Lower leg skin (tissue), 4 donors: Measurements from ENCODE around the gene REV3L. TPM values are rescaled to one million over a fixed set of nuclear protein-coding genes. Genes with fewer than 3 reads are reported as not detected.

Source experiments
- DNase-seq, 2 donors: peaks; one replicate each; pipeline ENCODE4 v3.0.0-alpha.2; 2019; ENCODE audit warnings: low spot score in 2 of 2
- H3K4me3 ChIP-seq: fragments of 200-600 bp; sonication (generic); 2 replicates; pipeline ENCODE4 v1.5.1; 2017; ENCODE audit warnings: mild to moderate bottlenecking, low read depth; ENCODE audit not compliant: poor library complexity, severe bottlenecking
- CTCF ChIP-seq, 3 donors: fragments of 450-650 bp; IDR thresholded peaks; one replicate each; pipeline ENCODE4 v1.5.1; 2016; ENCODE audit warnings: antibody characterized with exemption in 3 of 3, mild to moderate bottlenecking in 3 of 3, moderate library complexity in 2 of 3
- POLR2A ChIP-seq, 2 donors: fragments of 450-650 bp; IDR thresholded peaks; one replicate each; pipeline ENCODE4 v1.6.1; 2016 to 2017; ENCODE audit warnings: antibody characterized with exemption in 2 of 2, mild to moderate bottlenecking in 1 of 2, moderate library complexity in 1 of 2
- WGBS, 2 donors: methylation state at CpG; one replicate each; pipeline ENCODE4 v1.1.5; 2018; 5-methylcytosine and 5-hydroxymethylcytosine counted together
- intact Hi-C: fragments of 100-400 bp; cut with DNase I; formaldehyde crosslinking; loops from one replicate; pipeline ENCODE4 v1.15.0; 2023; ENCODE audit warnings: low total_unique reads
- total RNA-seq, 4 donors: library from RNA; depleted of rRNA; stranded (reverse); fragments of >200 nt; gene quantifications; one replicate each; pipeline ENCODE4 v1.1.0, GENCODE V29; 2016

The REV3L gene
- total RNA-seq, 4 donors from 2014 or later = 25.9 to 45.9 (median 28.6) TPM

- intact Hi-C loops = no loop called here
- 88 to 90% methylated on average over 2 of the region's 2 CpGs for whole genome bisulfite sequencing, 2 donors
- TF ChIP-seq POLR2A (IDR thresholded peaks at IDR 0.05) (no peak), CTCF (IDR thresholded peaks at IDR 0.05) (no peak)
- no peak overlapping the region for H3K4me3 ChIP-seq
- DNase-seq = no peak
Measured at GRCh38 chr6:111278731-111279130, 204.3 kb downstream of the REV3L start.

DNA sequence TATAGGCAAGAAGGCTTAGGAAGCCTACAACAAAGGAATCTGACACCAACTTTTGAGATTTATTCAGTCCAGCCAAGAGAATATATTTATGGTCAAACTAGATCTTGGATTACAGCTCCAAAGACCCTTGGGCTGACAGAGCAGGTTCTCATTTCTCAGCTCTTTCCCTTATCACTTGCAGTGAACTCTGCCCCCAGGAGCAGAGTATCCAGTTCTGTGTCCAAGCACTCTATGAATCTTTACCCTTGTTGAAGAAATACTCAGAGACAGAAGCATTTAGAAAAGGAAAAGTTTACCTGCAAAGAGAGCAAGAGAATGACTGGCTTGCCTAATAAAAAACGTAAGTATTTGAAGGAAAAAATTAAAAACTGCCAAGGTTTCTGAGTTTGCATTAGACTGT is 205.2 kb downstream of the REV3L start:
- no peak for DNase-seq
- 93 to 97% methylated on average over 1 of the region's 1 CpG for WGBS, 2 donors
- no peak for TF ChIP-seq POLR2A (IDR thresholded peaks at IDR 0.05)
- TF ChIP-seq CTCF (IDR thresholded peaks at IDR 0.05) = no peak
- intact Hi-C loops = no loop called here
- no peak overlapping the region for H3K4me3 ChIP-seq

DNA sequence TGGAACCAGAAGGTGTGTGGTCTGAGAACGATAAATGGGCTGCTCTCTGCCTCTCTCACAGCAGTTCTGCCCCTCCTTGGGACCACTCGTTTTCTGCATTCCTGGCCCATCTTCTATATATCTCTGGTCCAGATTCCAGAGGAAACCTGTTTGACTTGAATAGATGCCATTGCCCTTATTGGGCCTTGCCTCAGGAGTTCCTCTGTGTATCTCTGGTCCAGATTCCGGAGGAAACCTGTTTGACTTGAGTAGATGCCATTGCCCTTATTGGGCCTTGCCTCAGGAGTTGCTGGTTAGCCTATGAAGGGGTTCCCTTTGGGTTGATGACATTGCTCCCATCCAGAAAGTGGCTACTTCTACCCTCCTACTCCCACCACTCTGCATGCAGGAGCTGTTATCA is 206.3 kb downstream of the REV3L start:
- no peak overlapping the region for H3K4me3 ChIP-seq
- 79 to 85% methylated on average over 3 of the region's 3 CpGs for WGBS, 2 donors
- no peak for DNase-seq
- intact Hi-C loops = no loop called here
- TF ChIP-seq CTCF (IDR thresholded peaks at IDR 0.05) (no peak), POLR2A (IDR thresholded peaks at IDR 0.05) (no peak)

- no peak overlapping the region for H3K4me3 ChIP-seq
- no peak for TF ChIP-seq POLR2A (IDR thresholded peaks at IDR 0.05)
- no peak for TF ChIP-seq CTCF (IDR thresholded peaks at IDR 0.05)
- DNase-seq = no peak
- 83 to 88% methylated on average over 2 of the region's 2 CpGs for WGBS, 2 donors
- intact Hi-C loops = no loop called here
Measured at GRCh38 chr6:111276335-111276734, 206.7 kb downstream of the REV3L start.

- TF ChIP-seq CTCF (IDR thresholded peaks at IDR 0.05) (no peak), POLR2A (IDR thresholded peaks at IDR 0.05) (no peak)
- intact Hi-C loops = no loop called here
- DNase-seq = no peak
- no peak overlapping the region for H3K4me3 ChIP-seq
- 95 to 97% methylated on average over 3 of the region's 3 CpGs for WGBS, 2 donors
Measured at GRCh38 chr6:111274593-111275217, 208.3 kb downstream of the REV3L start.

GRCh38 chr6:111270121-111270520 is 212.9 kb downstream of the REV3L start:
- intact Hi-C loops = no loop called here
- H3K4me3 ChIP-seq = no peak overlapping the region
- TF ChIP-seq POLR2A (IDR thresholded peaks at IDR 0.05) (no peak), CTCF (IDR thresholded peaks at IDR 0.05) (no peak)
- 93 to 97% methylated on average over 4 of the region's 4 CpGs for WGBS, 2 donors
- DNase-seq = no peak
